Transverse colon (tissue), 4 donors: ENCODE data around the gene MACF1.

Source experiments
- CTCF ChIP-seq, 5 experiments: fragments of 200-600 bp in 3 of 5; fragments of 450-650 bp in 2 of 5; sonication (generic) in 3 of 5; IDR thresholded peaks; 1 replicate in 2 of 5; 2 replicates in 3 of 5; pipeline ENCODE4 v1.5.1; 2016 to 2017; ENCODE audit warnings: antibody characterized with exemption in 5 of 5, inconsistent platforms in 3 of 5, mild to moderate bottlenecking in 2 of 5, moderate library complexity in 1 of 5
- POLR2AphosphoS5 ChIP-seq, 3 donors: sonication (generic); formaldehyde crosslinking; IDR thresholded peaks; one replicate each; pipeline ENCODE4 v1.6.1; 2016; ENCODE audit warnings: antibody characterized with exemption in 3 of 3

- TF ChIP-seq CTCF (IDR thresholded peaks at IDR 0.05) (no peak), POLR2AphosphoS5 (IDR thresholded peaks at IDR 0.05) (no peak)
Measured at GRCh38 chr1:39485046-39485803, 280.7 kb downstream of the MACF1 start.
